Lower lobe of right lung (tissue), 2 donors: Measurements from ENCODE around the gene OCSTAMP. TPM values are rescaled to one million over a fixed set of nuclear protein-coding genes. Genes with fewer than 3 reads are reported as not detected.

Experiments
- ATAC-seq, 2 donors: fragments of 200-7000 bp; cut with Tn5 transposase; one replicate each; pipeline ENCODE4 v1.9.1; 2020 to 2022; ENCODE audit warnings: mild to moderate bottlenecking in 2 of 2, moderate library complexity in 2 of 2
- DNase-seq: peaks from one replicate; pipeline ENCODE4 v3.0.0-alpha.2; 2020
- H3K27ac ChIP-seq: fragments of 200-600 bp; one replicate; pipeline ENCODE4 v1.8.0; 2022
- H3K27me3 ChIP-seq: fragments of 200-600 bp; one replicate; pipeline ENCODE4 v1.8.0; 2022; ENCODE audit warnings: low read depth
- H3K36me3 ChIP-seq: fragments of 200-600 bp; one replicate; pipeline ENCODE4 v1.8.0; 2022; ENCODE audit warnings: mild to moderate bottlenecking
- H3K4me1 ChIP-seq: fragments of 200-600 bp; one replicate; pipeline ENCODE4 v1.8.0; 2022
- H3K4me3 ChIP-seq: fragments of 200-600 bp; one replicate; pipeline ENCODE4 v1.8.0; 2022; ENCODE audit warnings: mild to moderate bottlenecking
- H3K9me3 ChIP-seq: fragments of 200-600 bp; one replicate; pipeline ENCODE4 v1.8.0; 2022
- CTCF ChIP-seq: fragments of 200-600 bp; IDR thresholded peaks from one replicate; pipeline ENCODE4 v1.8.0; 2022; ENCODE audit warnings: antibody characterized with exemption, mild to moderate bottlenecking
- intact Hi-C: fragments of 100-400 bp; cut with DNase I; formaldehyde crosslinking; loops from one replicate; pipeline ENCODE4 v1.11.0; 2022
- total RNA-seq: library from RNA; stranded (reverse); fragmentation: NEBNext Ultra II Directional; extraction: Animal tissue kit (Norgen Biotek cat#: 25700); gene quantifications from one replicate; pipeline ENCODE4 v1.2.1, GENCODE V29; 2021
- donor health status: DM: no; HTN: yes; CAD: no; lungs with severe emphysema.

The OCSTAMP gene
- total RNA-seq, 1 donor from 2014 or later: not detected

GRCh38 chr20:46523108-46523507 is 27.3 kb downstream of the OCSTAMP start:
- no peak for TF ChIP-seq CTCF
- no peaks in the 10 kb centered on the region for H3K4me1 ChIP-seq
- no peak for DNase-seq
- no peaks in the 10 kb centered on the region for H3K9me3 ChIP-seq
- intact Hi-C loops: no loop called here
- peaks cover 13% of the 10 kb centered on the region for H3K27me3 ChIP-seq
- H3K27ac ChIP-seq: no peak overlapping the region
- no peaks in the 10 kb centered on the region for H3K36me3 ChIP-seq
- no peak for ATAC-seq
- H3K4me3 ChIP-seq: no peak overlapping the region

- peak; percentile 54 to 81 for ATAC-seq
- peak; percentile 54 for TF ChIP-seq CTCF
- no peaks in the 10 kb centered on the region for H3K36me3 ChIP-seq
- H3K27ac ChIP-seq: no peak overlapping the region
- intact Hi-C loops: no loop called here
- DNase-seq: peak; percentile 51
- H3K9me3 ChIP-seq: no peaks in the 10 kb centered on the region
- H3K4me1 ChIP-seq: no peaks in the 10 kb centered on the region
- peaks cover 13% of the 10 kb centered on the region for H3K27me3 ChIP-seq
- no peak overlapping the region for H3K4me3 ChIP-seq
These were observed 29.4 kb downstream of the OCSTAMP start for GRCh38 chr20:46520976-46521579.

- no peak for DNase-seq
- Histone ChIP-seq H3K9me3 (no peaks in the 10 kb centered on the region), H3K27me3 (peaks cover 8% of the 10 kb centered on the region), H3K4me1 (no peaks in the 10 kb centered on the region), H3K36me3 (no peaks in the 10 kb centered on the region), H3K27ac (no peak overlapping the region), H3K4me3 (no peak overlapping the region)
- intact Hi-C loops: no loop called here
- TF ChIP-seq CTCF: no peak
- no peak for ATAC-seq
These were observed 29.9 kb downstream of the OCSTAMP start for GRCh38 chr20:46520540-46520939.

DNA sequence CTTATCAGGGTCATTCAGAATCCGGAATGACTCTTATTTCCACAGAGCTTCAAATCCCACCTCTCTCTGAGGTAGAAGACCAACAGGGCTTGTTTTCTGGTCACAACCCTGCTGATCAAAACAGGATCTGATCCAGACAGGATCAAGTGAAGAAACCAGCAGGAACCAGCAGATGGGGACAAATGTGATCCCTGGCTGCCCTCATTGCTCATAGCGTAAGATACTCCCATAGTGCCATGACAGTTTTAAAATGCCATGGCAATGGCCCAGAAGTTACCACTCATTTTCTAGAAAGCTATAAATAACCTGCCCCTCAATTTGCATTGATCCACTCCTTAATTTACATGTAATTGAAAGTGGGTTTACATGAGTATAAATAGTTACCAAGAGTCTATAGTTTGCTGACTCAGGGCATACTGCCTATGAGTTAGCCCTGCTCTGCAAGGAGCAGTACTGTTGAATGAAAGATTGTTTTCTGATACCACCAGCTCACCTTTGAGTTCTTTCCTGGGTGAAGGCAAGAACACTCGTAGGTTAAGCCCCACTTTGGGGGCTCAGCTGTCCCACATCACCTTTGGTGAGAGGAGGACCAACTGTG is 30.9 kb downstream of the OCSTAMP start:
- no peak for DNase-seq
- no peaks in the 10 kb centered on the region for H3K9me3 ChIP-seq
- TF ChIP-seq CTCF: no peak
- no peaks in the 10 kb centered on the region for H3K36me3 ChIP-seq
- H3K27me3 ChIP-seq: peaks cover 10% of the 10 kb centered on the region
- H3K4me3 ChIP-seq: no peak overlapping the region
- no peak for ATAC-seq
- intact Hi-C loops: no loop called here
- no peaks in the 10 kb centered on the region for H3K4me1 ChIP-seq
- no peak overlapping the region for H3K27ac ChIP-seq

DNA sequence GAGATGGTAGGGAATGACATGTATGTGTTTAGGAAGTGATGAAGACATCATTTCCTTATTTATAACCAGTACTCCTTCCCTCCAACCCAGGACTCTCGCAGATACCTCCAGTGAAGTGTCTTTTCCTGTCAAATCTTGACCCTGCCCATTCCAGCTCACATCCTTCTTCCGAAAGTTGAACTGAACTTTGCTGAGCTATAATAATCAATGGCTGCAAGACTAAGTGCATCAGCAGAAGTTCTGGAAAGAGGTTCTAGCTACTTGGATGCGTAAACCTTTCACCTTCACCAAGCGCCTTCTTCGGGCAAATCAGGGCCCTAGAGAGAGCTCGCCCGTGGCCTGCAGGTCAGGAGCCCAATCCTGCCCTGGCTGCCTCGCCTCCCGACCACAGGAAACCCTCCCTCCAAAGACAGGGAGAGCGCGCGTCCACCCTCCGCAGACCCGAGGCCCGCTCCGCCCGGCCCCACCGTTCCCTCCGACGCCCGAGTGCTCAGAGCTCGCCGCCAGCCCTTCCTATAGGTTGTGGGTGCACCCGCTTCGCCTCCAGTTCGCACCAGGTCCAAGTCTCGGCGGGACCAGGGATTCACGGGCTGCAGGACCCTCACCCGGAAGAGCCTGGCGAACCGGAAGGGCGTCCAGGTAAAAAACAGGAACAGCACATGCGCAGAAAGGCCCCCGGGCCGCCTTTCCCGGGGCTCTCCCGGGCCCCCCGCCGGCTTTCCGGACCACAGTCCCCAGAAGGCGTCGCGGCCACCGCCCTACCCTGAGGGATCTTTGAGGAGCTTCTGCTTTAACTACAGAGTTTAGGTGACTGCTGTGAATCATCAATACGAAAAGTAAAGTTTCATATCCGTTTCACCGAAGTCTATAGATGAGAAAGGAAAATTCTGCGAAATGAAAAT is 37.3 kb downstream of the OCSTAMP start, which contains the start of gene ZNF334:
Gene ZNF334 (minus strand): TSS at position 617 of the 902 bp plus-strand sequence. CDS start 1,457 bp downstream, outside the sequence.
- intact Hi-C loops: no loop called here
- no peaks in the 10 kb centered on the region for H3K9me3 ChIP-seq
- no peaks in the 10 kb centered on the region for H3K36me3 ChIP-seq
- peaks cover 7% of the 10 kb centered on the region for H3K27me3 ChIP-seq
- H3K4me3 ChIP-seq: peak within 1 kb of the TSS; percentile 69
- TF ChIP-seq CTCF: no peak
- no peaks in the 10 kb centered on the region for H3K4me1 ChIP-seq
- peak within 1 kb of the TSS; percentile 59 for H3K27ac ChIP-seq
- ATAC-seq: peak; percentile 92 to 98
- peak; percentile 81 for DNase-seq
